ENCODE data around the gene ALKBH3.

Gene ALKBH3

DNA sequence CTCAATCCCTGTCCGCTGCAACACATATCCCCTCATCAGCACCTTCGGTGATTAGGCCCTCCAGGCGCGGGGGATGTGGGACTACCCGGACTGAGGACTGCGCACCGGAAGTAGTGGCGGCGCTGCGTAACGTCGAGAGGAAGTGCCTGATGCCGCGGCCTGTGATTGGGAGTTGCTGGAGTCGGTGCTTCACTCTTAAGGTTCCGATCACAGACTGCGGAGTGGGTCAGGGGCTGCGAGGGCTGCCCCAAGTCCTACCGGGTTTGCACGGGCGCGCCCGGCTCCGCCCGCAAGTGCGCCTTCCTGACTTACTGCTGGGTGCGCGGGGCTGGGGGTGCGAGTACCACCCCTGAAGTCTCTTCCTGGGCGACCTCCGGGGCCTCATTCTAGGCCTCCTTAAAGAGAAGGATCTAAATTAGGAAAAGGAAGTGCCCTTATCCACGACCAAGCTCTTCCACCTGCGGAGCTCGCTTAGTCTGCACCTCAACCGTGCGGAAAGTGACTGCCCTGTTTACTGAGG, at the start of gene ALKBH3:
Gene ALKBH3 (plus strand): TSS at position 192 of the 520 bp plus-strand sequence. CDS start 1,822 bp downstream, outside the sequence.
- no peak for DNase-seq (ENCODE audit: low spot score)

DNA sequence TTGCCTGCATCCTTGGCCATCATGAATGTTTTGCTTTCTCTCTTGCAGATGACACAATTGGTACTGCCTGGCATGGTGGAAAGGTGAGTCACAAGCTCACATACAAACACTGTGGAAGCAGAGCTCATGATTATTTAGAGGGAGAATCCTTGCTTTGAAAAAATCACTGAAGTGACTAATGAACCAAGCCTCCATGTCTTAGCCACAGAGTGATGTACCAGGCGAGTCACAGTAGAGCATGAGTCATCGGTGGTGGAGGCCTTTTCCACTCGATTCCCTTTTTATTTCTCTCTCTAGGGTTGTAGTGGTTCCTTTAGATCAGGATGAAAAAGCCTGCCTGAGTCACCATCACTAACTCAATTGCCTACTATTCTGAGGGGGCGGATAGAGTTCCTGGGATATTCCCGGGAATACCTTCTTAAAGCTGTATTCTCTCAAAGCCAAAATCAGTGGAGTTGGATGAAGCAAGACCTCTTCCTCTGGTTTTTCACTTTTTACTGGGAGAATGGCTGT, 49.6 kb upstream of the ALKBH3 start:
- DNase-seq (ENCODE audit: low spot score), result no peak

DNA sequence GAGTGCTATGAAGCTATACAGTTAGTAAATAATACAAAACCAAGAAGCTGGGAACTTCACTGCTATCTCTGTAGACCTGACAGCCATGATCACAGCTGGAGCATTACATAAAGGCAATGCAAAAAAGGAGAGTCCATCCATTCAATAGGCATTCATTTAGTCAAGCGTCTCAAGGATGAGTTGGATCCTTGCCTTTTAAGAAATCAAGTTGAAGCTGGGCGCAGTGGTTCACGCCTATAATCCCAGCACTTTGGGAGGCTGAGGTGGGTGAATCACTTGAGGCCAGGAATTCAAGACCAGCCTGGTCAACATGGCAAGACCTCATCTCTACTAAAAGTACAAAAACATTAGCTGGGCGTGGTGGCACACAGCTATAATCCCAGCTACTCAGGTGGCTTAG, 48.1 kb upstream of the ALKBH3 start:
- no peak for DNase-seq (ENCODE audit: low spot score)

DNA sequence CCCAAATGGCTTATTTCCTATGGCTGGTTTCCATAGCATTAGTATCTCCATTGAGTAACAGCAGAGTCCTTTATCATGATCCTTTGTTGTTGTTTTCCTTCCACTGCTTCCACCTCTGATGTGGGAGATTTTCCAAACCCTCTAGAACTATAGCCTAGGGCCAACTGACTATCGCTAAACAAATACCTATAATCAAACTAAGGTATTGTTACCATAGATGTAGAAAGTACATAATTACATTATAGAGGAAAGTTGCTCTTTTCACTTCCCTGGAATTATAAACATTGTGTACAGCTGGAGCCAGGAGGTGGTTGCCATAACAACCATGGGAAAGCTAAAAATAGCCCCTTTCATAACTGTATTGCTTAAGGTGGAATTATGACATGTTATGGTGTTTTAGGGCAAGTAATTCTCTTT, 47.0 kb upstream of the ALKBH3 start:
- no peak for DNase-seq (ENCODE audit: low spot score)

DNA sequence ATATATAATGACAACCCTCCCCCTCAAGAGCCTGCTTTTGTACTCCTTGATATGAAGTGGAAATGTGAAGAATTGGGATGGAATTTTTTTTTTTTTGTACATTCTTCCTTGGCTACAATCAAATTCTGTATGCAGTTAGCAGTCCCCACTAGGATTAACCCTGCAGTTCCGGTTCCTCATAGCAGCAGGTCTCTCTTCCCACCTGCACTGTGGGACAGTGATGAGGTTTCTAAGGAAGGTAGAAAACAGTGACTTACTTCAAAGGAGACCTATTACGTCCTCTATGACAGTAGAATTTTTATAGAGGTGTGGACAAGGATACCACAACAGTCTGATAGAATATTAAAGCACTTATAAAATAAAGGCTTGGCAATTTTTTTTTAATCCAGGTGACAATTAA, 46.3 kb upstream of the ALKBH3 start:
- DNase-seq (ENCODE audit: low spot score), result no peak

DNA sequence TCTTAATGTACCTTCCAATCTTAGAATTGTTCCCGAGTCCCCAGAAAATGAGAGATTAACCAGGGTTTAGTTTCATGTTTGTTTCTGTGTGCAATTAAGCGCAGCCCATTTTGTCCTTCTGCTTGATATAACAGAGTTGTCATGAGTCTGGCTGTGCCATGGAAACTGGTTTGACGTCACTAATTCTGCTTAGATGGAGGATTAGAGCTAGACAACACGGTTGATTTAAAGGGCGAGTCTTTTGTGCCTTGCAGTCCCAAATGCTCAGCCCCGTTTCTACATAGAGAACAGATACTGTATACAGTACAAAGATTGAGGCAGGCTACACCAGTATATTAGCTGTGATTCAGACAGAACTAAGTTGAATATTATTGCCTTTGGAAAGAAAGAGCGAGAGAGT, 45.5 kb upstream of the ALKBH3 start:
- no peak for DNase-seq (ENCODE audit: low spot score)

DNA sequence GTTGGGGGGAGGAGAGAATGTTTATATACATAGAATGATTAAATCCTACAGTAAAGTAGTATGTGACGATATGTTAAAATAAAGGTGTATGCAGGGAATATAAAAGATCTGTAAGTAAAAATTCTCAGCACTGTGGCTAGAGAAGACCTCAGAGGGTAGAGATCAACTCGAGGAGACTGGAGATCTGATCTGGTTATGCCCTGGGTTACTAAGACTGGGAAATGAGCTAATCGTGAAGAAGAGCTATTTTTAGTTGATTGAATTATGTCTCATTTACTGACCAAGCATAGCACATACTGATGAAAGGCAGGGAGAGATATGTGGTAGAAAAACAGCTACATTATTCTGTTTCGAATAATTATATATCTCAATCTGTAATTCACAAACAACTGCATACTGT, 42.8 kb upstream of the ALKBH3 start:
- DNase-seq (ENCODE audit: low spot score), result no peak

DNA sequence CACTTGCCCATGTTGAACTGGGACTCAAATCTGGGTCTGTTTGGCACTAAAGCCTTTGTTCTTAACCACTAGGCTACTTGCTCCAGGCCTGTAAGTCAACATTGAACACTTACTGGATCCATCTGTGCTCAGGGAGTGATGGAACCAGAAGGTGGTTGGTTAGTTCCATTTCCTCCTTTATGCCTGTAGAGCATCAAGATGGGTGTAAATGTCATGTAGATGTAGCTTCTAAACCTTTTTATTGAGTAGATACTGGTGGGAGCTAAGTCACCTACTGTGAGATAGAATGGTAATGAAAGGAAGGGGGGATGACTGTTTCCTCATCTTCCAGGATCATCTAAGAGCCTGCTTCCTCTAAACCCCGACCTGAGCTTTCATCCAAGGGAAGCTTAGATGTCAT, 38.6 kb upstream of the ALKBH3 start:
- no peak for DNase-seq (ENCODE audit: low spot score)

DNA sequence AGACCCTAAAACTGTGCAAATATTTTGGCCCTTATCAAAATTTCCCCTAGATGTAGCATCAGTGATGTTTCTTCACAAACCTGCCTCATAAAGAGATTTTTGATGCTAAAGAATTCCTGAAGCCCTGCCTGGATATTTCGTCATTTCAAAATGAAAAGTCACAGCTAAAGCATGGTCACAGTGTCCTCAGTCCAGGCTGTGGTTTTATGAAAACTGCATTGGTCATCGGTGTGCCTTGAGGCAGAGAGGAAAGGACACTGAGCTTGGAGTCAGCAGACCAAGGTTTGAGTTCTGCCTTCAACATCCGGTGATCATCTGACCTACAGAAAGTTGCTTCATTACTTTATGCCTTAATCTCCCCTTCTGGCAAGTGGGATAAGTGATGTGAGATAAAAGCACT, 34.8 kb upstream of the ALKBH3 start:
- no peak for DNase-seq (ENCODE audit: low spot score)

DNA sequence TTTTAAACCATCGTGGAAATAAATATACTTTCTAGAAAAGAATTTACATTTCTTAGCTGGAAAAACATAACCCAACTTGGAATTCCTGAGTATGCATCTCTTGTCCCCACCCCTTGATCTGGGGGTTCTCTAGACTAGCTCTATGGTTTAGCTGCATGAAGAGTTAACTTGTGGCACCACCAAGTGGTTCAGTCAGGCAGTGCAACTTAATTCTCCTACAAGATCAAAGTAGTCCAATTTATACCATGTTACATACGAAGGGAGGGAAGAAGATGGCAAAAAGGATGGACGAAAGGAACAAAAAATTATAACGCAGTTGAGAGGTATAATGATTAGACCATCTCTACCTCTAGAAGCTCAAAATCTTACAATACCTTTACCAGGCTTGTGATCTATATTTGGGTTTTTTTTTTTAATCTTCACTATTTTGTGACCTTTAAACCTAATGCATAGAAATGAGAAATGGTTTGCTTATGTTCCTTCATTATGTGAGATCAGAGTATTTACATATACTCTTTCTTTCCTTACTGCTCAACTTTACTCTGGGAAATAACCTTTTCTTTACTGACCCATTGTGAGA, 28.5 kb upstream of the ALKBH3 start:
- peak; percentile 80 for DNase-seq (ENCODE audit: low spot score)

DNA sequence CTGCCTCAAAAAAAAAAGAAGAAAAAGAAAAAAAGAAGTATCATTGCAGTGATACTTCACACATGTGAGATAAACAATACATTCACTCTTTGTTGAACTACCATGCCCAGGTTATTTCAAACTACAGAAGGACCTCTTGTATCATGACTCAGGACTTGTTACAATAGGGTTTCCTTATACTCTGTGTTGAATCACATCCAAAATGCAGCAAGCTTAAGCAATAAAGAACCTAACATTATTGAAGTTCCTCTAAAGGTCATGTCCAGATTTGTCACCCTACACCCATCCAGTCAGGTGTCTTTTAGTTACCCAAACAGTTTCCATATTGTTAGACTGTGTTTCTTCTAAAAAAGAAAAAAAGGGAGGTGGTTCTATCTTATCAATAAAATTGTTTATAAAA, 26.9 kb upstream of the ALKBH3 start:
- no peak for DNase-seq (ENCODE audit: low spot score)

DNA sequence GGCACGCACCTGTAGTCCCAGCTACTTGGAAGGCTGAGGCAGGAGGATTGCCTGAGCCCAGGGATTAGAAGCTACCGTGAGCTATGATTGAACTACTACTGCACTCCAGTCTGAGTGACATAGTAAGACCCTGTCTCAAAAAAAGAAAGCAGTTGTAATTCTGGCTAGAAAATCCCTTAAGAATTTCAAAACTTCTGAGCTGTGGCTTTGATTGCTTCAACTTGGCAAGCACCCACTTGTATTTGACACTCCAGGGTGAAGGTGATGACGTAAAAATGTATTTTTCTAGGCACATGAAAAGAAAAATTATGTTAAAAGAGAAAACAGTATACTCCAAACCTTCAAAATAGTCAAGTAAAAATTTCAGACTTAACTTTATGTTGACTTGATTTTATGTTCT, 23.6 kb upstream of the ALKBH3 start:
- DNase-seq (ENCODE audit: low spot score), result no peak

DNA sequence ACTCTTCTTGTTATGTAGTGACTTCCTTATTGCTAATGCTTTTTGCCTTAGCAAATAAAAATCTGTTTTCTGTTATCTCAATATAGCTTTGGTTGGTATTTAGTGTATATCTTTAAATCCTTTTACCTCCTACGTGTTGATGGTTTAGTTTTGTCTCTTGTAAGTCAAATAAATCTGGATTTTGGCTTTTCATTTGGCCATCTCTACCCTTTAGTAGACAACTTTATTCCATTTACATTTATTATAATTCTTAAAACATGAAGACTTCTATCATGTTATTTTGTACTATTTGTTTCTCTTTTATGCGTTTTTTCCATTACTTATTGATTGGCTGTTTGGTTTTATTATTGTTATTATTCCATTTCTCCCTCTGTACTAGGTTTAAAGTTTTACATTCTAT, 19.5 kb upstream of the ALKBH3 start:
- no peak for DNase-seq (ENCODE audit: low spot score)

DNA sequence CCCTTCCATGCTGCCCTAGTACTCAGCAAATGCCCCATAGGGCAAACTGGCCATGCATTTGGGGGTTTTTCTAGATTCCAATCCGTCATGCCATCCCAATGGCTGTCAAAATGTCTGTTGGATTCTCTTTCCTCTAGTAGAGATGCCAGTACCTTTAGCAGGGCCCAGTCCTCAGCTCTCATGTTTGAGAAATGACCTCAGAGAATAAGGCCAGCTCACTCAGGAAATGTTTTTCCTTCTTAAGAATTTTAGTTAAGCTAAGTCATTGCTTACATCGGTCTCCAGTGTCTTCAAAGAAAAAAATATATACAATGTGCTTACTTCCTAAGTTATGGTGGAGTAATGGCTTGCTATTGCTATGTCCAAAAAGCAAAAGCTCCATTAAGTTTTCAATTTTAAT, 14.1 kb upstream of the ALKBH3 start:
- DNase-seq (ENCODE audit: low spot score), result no peak

DNA sequence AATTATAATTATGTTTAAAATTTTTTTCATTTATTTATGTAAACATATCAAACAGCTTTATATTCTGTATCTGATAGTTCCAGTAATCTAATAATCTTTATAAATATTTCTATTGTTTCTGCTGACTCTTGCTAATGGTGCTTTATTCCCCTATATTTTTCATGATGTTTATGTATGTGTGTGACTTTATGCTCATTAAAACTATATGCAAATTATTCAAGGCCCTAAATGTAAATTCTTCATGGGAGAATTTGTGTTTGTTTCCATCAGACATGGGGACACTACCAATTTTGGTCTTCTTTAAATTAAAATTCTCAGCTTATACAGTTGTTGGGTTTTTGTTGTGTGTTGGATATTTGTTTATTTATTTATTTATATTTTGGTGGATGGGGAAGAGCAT, 13.7 kb upstream of the ALKBH3 start:
- DNase-seq (ENCODE audit: low spot score), result no peak

DNA sequence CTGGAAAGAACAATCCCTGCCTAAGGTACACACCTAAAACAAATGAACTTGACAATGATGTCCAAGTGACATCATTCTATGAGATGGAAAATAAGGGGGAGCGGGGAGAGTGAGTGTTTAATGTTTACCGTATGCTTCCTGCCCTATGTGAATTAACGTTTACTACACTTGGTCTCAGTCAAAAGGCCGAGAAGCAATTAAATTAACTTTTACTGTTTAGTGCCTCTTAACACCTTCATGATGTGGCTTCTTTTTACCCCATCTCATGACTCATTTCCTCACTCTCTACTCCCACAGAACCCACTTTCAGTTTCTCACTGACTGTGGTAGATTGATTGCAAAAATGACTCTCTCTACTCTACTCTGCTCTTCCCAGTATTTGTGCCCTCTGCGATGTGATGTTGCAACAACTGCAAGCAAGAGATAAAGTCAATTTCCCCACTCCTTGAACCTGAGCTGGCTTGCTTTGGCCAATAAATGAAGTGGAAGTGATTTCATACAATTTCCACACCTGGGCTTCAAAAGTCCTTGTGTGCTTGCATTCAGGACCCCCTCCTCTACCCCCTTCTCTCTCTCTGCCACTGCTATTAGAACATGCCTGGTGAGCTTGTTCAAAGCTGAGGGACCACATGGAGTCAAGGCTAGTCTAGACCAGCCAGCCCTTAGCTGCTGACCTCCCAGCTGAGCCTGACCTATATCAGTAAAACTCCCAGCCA, 11.6 kb upstream of the ALKBH3 start:
- DNase-seq (ENCODE audit: low spot score), result peak; percentile 11

DNA sequence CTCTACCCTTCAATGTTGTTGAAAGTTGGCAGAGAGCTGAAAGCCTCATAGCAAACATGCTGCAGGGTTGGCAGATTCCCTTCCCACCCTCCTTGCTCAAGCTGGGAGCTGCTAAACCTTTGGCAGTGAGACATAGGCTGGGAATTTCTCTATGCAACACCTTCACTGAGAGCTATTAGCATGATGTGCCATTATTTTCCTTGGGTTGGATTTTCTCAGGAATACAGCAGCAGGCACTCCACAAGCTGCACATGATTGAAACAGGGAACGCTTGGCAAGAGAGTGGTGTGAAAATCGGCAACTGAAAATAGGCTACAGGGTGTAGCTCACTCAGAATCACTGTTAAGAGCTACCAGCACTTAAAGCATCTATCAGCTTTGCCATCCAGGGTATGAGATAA, 9.6 kb upstream of the ALKBH3 start:
- no peak for DNase-seq (ENCODE audit: low spot score)

DNA sequence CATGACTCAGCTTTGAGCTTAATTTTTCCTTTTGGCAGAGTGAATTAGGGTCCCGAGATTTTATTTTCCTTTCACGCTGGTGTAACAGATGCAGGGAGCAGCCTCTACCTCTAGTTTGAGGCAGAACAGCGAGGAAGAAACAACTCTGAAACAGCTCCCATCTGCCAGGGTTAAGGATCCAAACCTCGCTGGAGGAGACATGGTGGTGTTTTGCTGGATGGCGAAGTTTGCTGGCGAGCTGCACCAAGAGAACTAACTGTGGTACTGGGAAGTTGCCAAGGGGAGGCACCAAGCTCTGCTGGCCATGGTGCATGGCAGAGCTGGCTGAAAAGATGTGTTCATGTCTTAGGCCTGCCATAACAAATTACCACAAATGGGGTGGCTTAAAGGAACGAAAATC, 7.6 kb upstream of the ALKBH3 start:
- no peak for DNase-seq (ENCODE audit: low spot score)

DNA sequence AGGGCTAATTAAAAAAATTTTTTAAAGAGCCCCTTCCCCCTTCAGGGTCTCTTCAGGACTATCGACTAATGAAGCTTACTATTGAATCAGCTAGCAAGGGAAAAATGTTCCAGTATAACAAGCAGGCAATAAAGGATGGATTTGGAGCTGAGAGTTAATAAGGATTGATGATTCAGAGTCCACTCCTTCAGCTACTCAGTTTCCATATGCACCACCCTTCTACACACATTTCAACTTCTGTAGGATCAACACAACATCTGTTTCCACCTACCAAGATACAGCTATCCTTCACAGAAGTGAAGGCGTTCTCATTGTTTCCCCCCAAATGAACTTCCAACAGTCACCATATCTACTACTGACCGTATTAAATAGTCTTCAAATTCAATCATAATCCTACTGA, 6.6 kb upstream of the ALKBH3 start:
- no peak for DNase-seq (ENCODE audit: low spot score)

DNA sequence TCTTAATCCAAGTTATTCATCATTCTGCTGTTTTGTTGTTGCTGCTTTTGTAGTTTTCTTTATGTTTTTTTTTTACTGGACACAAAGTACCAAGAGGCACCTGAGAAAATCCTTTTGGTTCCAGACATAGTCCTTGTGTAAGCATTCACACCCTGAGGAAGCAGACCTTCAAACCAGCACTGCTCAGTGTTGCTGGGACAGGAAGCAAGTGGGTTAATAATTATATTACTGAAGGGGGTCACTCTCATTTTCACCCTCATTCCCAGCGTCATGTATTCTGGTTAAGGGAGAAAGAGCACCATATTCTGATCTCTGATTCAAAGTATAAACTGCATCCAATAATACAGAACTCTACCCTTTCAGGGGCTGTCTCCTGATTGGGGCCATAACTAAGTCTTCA, 5.9 kb upstream of the ALKBH3 start:
- no peak for DNase-seq (ENCODE audit: low spot score)

DNA sequence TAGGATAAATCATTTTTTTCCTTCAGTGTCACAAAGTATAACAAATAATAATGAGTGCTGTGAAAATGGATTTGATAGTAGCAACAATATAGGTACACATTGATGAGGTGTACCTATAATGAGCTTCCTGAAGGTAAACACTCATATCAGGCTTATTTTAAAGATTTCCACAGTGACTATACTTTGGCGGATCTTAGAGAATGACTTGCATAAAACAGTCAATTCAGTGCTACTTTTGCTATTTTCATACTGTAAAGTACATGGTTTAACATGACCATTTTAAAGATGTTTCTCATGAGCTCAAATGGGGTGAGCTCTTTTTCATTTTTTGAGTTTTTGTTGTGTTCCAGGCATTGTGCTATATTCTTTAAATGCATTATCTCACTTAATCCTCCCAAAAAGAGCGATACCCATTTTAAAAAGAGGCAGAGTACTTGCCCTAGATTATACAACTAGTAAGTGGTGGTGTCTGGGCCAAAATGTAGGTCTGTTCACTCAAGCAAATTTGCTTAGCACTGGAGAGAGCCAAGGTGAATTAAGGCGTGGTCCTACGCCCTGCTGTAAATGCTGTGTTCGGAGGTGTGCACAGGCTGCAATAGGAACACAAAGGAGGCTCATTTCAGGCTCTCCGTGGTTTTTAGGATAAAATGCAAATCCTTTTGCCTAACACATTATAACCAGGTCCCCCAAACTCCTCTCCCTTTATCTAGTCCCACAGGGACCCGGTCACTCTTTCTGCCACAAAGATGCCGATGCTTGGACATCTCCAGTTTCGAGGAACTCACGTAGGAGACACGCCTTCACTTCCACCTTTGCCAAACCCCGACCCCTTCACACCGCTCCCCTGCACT, 617 bp upstream of the ALKBH3 start:
- no peak for DNase-seq (ENCODE audit: low spot score)

DNA sequence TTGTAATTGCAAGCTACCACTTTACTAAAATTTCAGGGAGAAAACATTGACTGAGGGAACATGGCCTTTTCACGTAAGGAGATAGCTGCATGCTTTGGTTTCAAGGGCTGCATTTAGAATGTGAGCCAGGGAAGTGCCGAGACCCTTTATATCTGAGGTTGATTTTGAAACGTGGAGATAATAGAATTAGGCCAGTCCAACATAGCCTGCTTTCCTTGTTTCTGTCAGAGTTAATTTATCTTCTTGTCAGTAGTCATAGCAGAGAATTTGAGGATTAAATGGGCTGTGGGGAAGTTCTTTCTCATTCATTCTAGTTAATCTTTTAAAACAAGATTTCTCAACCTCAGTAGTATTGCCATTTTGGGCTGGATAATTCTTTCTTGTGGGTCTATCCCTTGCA, 12.2 kb downstream of the ALKBH3 start:
- DNase-seq (ENCODE audit: low spot score), result no peak

DNA sequence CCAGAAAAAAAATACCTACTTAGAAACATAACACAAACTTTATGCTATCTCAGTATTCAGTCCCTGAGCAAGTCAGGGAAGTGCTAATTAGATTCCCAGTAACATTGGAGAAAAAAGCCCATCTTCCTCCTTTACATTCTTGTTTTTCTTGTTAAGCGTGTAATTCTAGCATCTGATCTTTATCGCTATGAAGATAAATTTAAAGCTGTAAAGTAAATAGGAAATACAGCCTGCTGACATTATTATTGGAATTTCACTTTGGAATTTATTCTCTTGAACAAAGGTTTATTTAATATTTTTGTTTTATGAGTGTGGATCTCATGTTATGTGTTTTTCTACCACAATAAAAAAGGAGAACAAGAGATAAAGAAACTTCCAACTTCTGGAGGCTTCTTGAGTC, 13.9 kb downstream of the ALKBH3 start:
- DNase-seq (ENCODE audit: low spot score), result no peak
